ENCODE data around the gene LGALS3BP.

Gene LGALS3BP

GRCh38 chr17:78981010-78981888 is 1.5 kb upstream of the LGALS3BP start:
- DNase-seq, result no peak

- no peak for DNase-seq
Measured at GRCh38 chr17:78980624-78980972, 875 bp upstream of the LGALS3BP start.

GRCh38 chr17:78977997-78978973 is 1.4 kb downstream of the LGALS3BP start:
- no peak for DNase-seq

- no peak for DNase-seq
Measured at GRCh38 chr17:78977681-78977943, 2.1 kb downstream of the LGALS3BP start.

- DNase-seq, result no peak
Measured at GRCh38 chr17:78976907-78977680, 2.6 kb downstream of the LGALS3BP start.

GRCh38 chr17:78974635-78975591 is 4.8 kb downstream of the LGALS3BP start:
- no peak for DNase-seq

GRCh38 chr17:78973792-78974520 is 5.8 kb downstream of the LGALS3BP start:
- DNase-seq, result no peak

GRCh38 chr17:78973196-78973595 is 6.5 kb downstream of the LGALS3BP start:
- no peak for DNase-seq

GRCh38 chr17:78972507-78973105 is 7.1 kb downstream of the LGALS3BP start:
- DNase-seq, result no peak

GRCh38 chr17:78971756-78972506 is 7.8 kb downstream of the LGALS3BP start:
- DNase-seq, result no peak

- peak; percentile 81 for DNase-seq
Measured at GRCh38 chr17:78970834-78971755, 8.6 kb downstream of the LGALS3BP start.

GRCh38 chr17:78969865-78970264 is 9.9 kb downstream of the LGALS3BP start:
- no peak for DNase-seq

- no peak for DNase-seq
Measured at GRCh38 chr17:78967782-78968362, 11.9 kb downstream of the LGALS3BP start.

- no peak for DNase-seq
Measured at GRCh38 chr17:78966910-78967600, 12.7 kb downstream of the LGALS3BP start.

GRCh38 chr17:78966123-78966813 is 13.5 kb downstream of the LGALS3BP start:
- no peak for DNase-seq

GRCh38 chr17:78965491-78965924 is 14.2 kb downstream of the LGALS3BP start:
- no peak for DNase-seq

GRCh38 chr17:78963378-78963777 is 16.3 kb downstream of the LGALS3BP start:
- no peak for DNase-seq
